ENCODE data around the gene DSCAM.

DSCAM gene

GRCh38 chr21:40153351-40153750 lies 693.6 kb downstream of the DSCAM start:
- DNase-seq: no peak

- DNase-seq: no peak
These were observed 694.5 kb downstream of the DSCAM start for GRCh38 chr21:40152476-40152875.

- no peak for DNase-seq
These were observed 695.3 kb downstream of the DSCAM start for GRCh38 chr21:40151611-40152010.

GRCh38 chr21:40146216-40146837 lies 700.6 kb downstream of the DSCAM start:
- no peak for DNase-seq

GRCh38 chr21:40143822-40144525 lies 703.0 kb downstream of the DSCAM start:
- peak; percentile 81 for DNase-seq

- DNase-seq: no peak
These were observed 705.3 kb downstream of the DSCAM start for GRCh38 chr21:40141621-40142020.

GRCh38 chr21:40140675-40141074 lies 706.3 kb downstream of the DSCAM start:
- no peak for DNase-seq

- DNase-seq: no peak
These were observed 707.3 kb downstream of the DSCAM start for GRCh38 chr21:40139636-40140035.

GRCh38 chr21:40136571-40136970 lies 710.4 kb downstream of the DSCAM start:
- no peak for DNase-seq

- DNase-seq: no peak
These were observed 712.0 kb downstream of the DSCAM start for GRCh38 chr21:40134731-40135492.

- no peak for DNase-seq
These were observed 716.5 kb downstream of the DSCAM start for GRCh38 chr21:40130476-40130875.

- no peak for DNase-seq
These were observed 717.1 kb downstream of the DSCAM start for GRCh38 chr21:40129809-40130208.

- no peak for DNase-seq
These were observed 718.1 kb downstream of the DSCAM start for GRCh38 chr21:40128891-40129290.

GRCh38 chr21:40120940-40121575 lies 725.9 kb downstream of the DSCAM start:
- no peak for DNase-seq

- no peak for DNase-seq
These were observed 728.4 kb downstream of the DSCAM start for GRCh38 chr21:40118527-40118926.

GRCh38 chr21:40117236-40117635 lies 729.7 kb downstream of the DSCAM start:
- no peak for DNase-seq

GRCh38 chr21:40115775-40116174 lies 731.2 kb downstream of the DSCAM start:
- DNase-seq: no peak

- DNase-seq: no peak
These were observed 744.3 kb downstream of the DSCAM start for GRCh38 chr21:40102682-40103081.

GRCh38 chr21:40099809-40100208 lies 747.1 kb downstream of the DSCAM start:
- DNase-seq: no peak

GRCh38 chr21:40095477-40095876 lies 751.5 kb downstream of the DSCAM start:
- no peak for DNase-seq

GRCh38 chr21:40080385-40080784 lies 766.6 kb downstream of the DSCAM start:
- DNase-seq: no peak

GRCh38 chr21:40074710-40075109 lies 772.2 kb downstream of the DSCAM start:
- DNase-seq: no peak

GRCh38 chr21:40074198-40074597 lies 772.8 kb downstream of the DSCAM start:
- no peak for DNase-seq

- no peak for DNase-seq
These were observed 773.3 kb downstream of the DSCAM start for GRCh38 chr21:40073642-40074041.

Data from right forelimb (tissue), 1 donor.